BLaER1 (cell line): ENCODE measurements around the gene CEBPA.

Experiments
- H3K27ac ChIP-seq: shearing (Covaris generic); formaldehyde crosslinking; 2 replicates; pipeline ENCODE4 v1.8.1; 2022
- H3K27me3 ChIP-seq: shearing (Covaris generic); formaldehyde crosslinking; 2 replicates; pipeline ENCODE4 v1.8.1; 2022
- H3K36me3 ChIP-seq: shearing (Covaris generic); formaldehyde crosslinking; 2 replicates; pipeline ENCODE4 v1.8.1; 2022
- H3K4me1 ChIP-seq: shearing (Covaris generic); formaldehyde crosslinking; 2 replicates; pipeline ENCODE4 v1.8.1; 2022
- H3K4me2 ChIP-seq: shearing (Covaris generic); formaldehyde crosslinking; 2 replicates; pipeline ENCODE4 v1.8.1; 2022
- H3K4me3 ChIP-seq: shearing (Covaris generic); formaldehyde crosslinking; 2 replicates; pipeline ENCODE4 v1.8.1; 2022
- H3K9ac ChIP-seq: shearing (Covaris generic); formaldehyde crosslinking; 2 replicates; pipeline ENCODE4 v1.8.1; 2022
- H3K9me3 ChIP-seq: shearing (Covaris generic); formaldehyde crosslinking; 2 replicates; pipeline ENCODE4 v1.8.1; 2022
- H4K20me1 ChIP-seq: shearing (Covaris generic); formaldehyde crosslinking; 2 replicates; pipeline ENCODE4 v1.8.1; 2022
- Cebpa-rat ChIP-seq: shearing (Covaris generic); IDR thresholded peaks from 2 replicates; pipeline ENCODE4 v1.8.1; 2022

Gene CEBPA

GRCh38 chr19:33267706-33268105 is 34.6 kb downstream of the CEBPA start:
- TF ChIP-seq Cebpa-rat, result no peak
- Histone ChIP-seq H3K36me3 (no peaks in the 10 kb centered on the region), H3K27me3 (no peaks in the 10 kb centered on the region), H3K9me3 (no peaks in the 10 kb centered on the region), H3K4me1 (peaks cover 93% of the 10 kb centered on the region), H4K20me1 (no peaks in the 10 kb centered on the region), H3K4me3 (peak overlapping the region; percentile 12; the same call in 1 of the 2 replicates), H3K4me2 (peak overlapping the region; percentile 83), H3K27ac (peak overlapping the region; percentile 87), H3K9ac (peak overlapping the region; percentile 68)

DNA sequence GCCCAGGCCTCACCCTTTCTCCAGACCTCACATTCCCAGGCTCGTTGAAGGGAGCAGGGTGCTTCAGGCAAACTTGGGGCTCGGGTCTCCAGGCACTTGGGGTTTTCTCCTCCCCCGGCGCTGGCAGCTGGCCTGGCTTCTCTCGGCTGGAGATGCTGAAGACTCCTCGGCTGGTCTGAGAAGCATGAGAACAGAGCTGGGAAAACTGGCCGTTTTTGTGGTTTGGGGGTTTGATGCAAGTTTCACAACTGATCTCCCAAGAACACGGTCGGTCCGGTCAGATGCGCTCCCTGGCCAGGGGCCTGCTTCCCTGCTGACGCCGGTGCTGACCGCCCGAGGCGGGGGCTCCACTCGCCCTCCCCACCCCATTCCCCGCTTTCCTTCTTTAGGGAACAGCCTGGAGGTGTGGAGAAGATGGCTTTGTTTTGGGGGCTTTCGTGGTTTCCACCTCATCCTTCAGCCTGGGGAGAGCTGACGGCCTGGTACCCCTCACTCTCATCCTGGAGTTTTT is 35.3 kb downstream of the CEBPA start:
- Histone ChIP-seq H3K9me3 (no peaks in the 10 kb centered on the region), H3K36me3 (no peaks in the 10 kb centered on the region), H3K4me1 (peaks cover 96% of the 10 kb centered on the region), H3K27me3 (no peaks in the 10 kb centered on the region), H3K27ac (peak overlapping the region; percentile 87), H3K4me3 (no peak overlapping the region), H3K4me2 (peak overlapping the region; percentile 83), H4K20me1 (no peaks in the 10 kb centered on the region), H3K9ac (peak overlapping the region; percentile 68)
- TF ChIP-seq Cebpa-rat, result no peak

DNA sequence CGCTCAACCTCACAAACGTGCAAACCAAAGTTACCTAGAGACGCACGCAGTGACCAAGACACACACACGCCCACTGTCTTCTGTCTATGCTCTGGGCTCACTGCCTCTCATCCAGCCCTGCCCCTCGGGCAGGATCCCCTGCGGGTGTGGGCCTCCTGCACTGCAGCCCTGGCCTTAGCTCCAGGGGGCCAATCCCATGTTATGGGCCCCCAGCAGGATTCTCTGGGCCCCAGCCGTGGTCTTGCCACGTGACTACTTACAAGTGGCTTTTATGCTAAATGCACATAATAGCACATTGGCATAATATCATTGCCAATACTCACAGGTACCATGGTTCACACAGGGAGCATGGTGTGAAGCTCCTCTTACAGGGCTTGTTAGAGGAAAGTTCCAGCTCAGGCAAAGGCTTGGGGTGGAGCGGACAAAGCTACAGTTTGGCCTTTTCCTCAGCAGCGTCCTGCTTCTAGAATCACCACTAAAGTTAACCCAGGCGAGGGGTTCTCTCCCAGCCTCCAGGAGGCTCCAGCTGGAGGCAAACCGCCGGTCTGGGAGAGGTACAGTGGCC is 37.4 kb downstream of the CEBPA start:
- no peaks in the 10 kb centered on the region for H4K20me1 ChIP-seq
- no peaks in the 10 kb centered on the region for H3K36me3 ChIP-seq
- no peak overlapping the region for H3K4me3 ChIP-seq
- no peak overlapping the region for H3K9ac ChIP-seq
- H3K4me2 ChIP-seq, result no peak overlapping the region
- H3K9me3 ChIP-seq, result no peaks in the 10 kb centered on the region
- H3K27me3 ChIP-seq, result no peaks in the 10 kb centered on the region
- no peak for TF ChIP-seq Cebpa-rat
- H3K4me1 ChIP-seq, result peaks cover 100% of the 10 kb centered on the region
- H3K27ac ChIP-seq, result no peak overlapping the region

- TF ChIP-seq Cebpa-rat, result no peak
Observed at GRCh38 chr19:33263325-33264023, 38.9 kb downstream of the CEBPA start.

DNA sequence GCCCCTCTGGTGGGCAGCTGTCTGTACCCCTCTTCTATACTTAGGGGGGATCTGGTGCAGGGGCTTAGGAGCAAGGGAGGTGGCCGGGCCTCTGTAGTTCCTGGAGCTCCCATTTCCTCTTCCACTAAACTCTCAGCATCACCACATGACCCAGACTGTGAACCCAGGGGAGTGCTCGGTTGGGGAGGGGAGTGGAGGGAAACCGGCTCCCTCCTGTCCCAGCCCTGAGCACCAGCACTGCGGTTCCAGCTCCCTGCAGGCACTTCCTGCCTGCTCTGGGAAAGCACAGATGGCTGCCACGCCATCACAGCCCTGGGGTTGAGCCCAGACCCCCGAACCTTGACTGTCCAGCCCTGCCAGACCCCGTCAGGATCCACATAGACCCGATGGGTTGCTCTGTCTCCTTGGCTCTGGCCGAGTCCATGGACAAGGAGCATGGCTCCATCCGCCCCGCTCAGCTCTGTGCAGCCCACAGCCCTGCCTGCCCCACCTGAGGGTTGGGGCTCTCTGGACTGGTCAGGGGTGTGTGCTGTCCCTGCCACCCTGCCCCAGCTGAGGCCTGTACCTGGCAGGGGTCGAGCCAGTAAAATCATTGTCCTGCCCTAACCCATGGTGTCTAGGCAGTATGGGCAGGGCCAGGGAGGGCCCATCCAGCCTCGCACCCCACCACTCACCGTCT is 40.7 kb downstream of the CEBPA start:
- Histone ChIP-seq H3K4me2 (peak overlapping the region; percentile 92), H3K36me3 (no peaks in the 10 kb centered on the region), H3K4me3 (peak overlapping the region; percentile 18; the same call in 1 of the 2 replicates), H3K9me3 (peaks cover 11% of the 10 kb centered on the region; the same call in 1 of the 2 replicates), H3K27ac (peak overlapping the region; percentile 78), H3K9ac (peak overlapping the region; percentile 34; the same call in 1 of the 2 replicates), H3K27me3 (no peaks in the 10 kb centered on the region), H3K4me1 (peaks cover 77% of the 10 kb centered on the region), H4K20me1 (no peaks in the 10 kb centered on the region)
- TF ChIP-seq Cebpa-rat, result no peak

More at GRCh38 chr19:33263325-33264023, 38.9 kb downstream of the CEBPA start:
- Histone ChIP-seq H3K9ac (no peak overlapping the region), H4K20me1 (no peaks in the 10 kb centered on the region), H3K36me3 (no peaks in the 10 kb centered on the region), H3K9me3 (0 out of 2 replicates have a peak, but pooled peaks cover 2% of the 10 kb centered on the region), H3K27ac (no peak overlapping the region), H3K4me2 (peak overlapping the region; percentile 92), H3K4me3 (no peak overlapping the region), H3K4me1 (peaks cover 95% of the 10 kb centered on the region), H3K27me3 (no peaks in the 10 kb centered on the region)

DNA sequence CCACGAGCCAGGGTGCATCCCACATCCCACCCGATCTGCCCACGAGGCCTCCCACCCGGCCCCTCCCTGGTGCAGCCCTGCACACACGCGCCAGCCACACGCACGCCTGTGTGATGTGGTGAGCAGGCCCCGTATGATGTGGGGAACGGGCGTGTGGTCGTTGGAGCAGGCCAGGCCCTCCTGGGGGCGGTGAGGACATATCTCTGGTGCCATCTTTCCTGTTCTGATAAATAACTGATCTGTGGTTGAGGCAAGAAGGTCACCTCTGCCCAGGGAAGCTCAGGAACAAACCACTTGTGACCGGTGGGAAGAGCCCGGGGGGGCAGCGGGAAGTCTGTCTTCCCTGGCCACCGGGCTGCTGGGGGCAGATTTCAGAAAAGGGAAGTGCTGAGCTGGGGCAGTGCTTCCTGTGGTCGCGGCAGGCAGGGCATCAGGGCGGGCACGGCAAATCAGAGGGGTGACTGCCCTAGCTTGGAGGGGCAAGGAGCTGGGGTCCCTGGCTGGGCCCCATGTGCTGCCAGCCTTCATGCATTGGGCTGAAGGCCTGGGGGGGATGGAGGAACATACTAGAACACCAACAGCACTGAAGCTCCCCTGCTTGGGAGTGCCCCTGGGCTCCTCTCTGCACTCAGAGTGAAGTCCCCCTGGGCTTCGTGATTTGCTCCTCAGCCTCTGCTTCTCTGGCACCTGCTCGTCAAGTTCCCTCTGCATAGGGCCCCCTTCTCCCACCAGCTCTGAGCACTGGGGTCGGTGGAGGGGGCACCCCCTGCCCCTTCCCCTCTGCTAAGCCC is 41.5 kb downstream of the CEBPA start:
- Histone ChIP-seq H3K4me2 (peak overlapping the region; percentile 92), H3K27me3 (no peaks in the 10 kb centered on the region), H3K9ac (peak overlapping the region; percentile 34), H3K4me1 (peaks cover 75% of the 10 kb centered on the region), H3K9me3 (peaks cover 11% of the 10 kb centered on the region; the same call in 1 of the 2 replicates), H4K20me1 (no peaks in the 10 kb centered on the region), H3K27ac (peak overlapping the region; percentile 78), H3K4me3 (no peak overlapping the region; the same call in 1 of the 2 replicates), H3K36me3 (no peaks in the 10 kb centered on the region)
- no peak for TF ChIP-seq Cebpa-rat

- H3K27ac ChIP-seq, result no peak overlapping the region
- no peaks in the 10 kb centered on the region for H3K27me3 ChIP-seq
- no peak overlapping the region for H3K4me3 ChIP-seq
- no peaks in the 10 kb centered on the region for H4K20me1 ChIP-seq
- H3K36me3 ChIP-seq, result no peaks in the 10 kb centered on the region
- no peak overlapping the region for H3K9ac ChIP-seq
- peaks cover 62% of the 10 kb centered on the region for H3K4me1 ChIP-seq
- TF ChIP-seq Cebpa-rat, result no peak
- peaks cover 11% of the 10 kb centered on the region; the same call in 1 of the 2 replicates for H3K9me3 ChIP-seq
- peak overlapping the region; percentile 92 for H3K4me2 ChIP-seq
Observed at GRCh38 chr19:33259539-33259938, 42.8 kb downstream of the CEBPA start.

DNA sequence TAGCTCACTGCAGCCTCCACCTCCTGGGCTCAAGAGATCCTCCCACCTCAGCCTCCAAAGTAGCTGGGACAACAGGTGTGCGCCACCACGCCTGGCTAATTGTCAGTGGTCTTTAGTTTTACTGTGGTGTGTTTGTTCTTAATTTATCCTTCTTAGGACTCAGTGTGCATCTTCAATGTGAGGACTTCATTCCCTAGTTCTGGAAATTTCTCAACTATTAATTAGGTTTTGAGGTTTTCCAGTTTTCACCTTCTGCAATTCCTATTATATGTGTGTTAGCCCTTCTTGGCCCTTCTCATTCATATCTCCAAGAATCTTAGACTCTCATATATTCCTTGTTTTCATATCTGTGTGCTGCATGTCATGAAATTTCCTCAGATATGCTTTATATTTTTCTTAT is 44.5 kb downstream of the CEBPA start:
- Histone ChIP-seq H3K9ac (no peak overlapping the region), H3K9me3 (peaks cover 11% of the 10 kb centered on the region; the same call in 1 of the 2 replicates), H3K27me3 (no peaks in the 10 kb centered on the region), H3K36me3 (no peaks in the 10 kb centered on the region), H3K27ac (no peak overlapping the region), H3K4me1 (peaks cover 45% of the 10 kb centered on the region), H3K4me2 (no peak overlapping the region), H4K20me1 (no peaks in the 10 kb centered on the region), H3K4me3 (no peak overlapping the region)
- TF ChIP-seq Cebpa-rat, result no peak

- peaks cover 34% of the 10 kb centered on the region for H3K4me1 ChIP-seq
- H3K36me3 ChIP-seq, result no peaks in the 10 kb centered on the region
- H3K9ac ChIP-seq, result no peak overlapping the region
- H3K4me3 ChIP-seq, result no peak overlapping the region
- no peak overlapping the region for H3K4me2 ChIP-seq
- 0 out of 2 replicates have a peak overlapping the region, but pooled peaks have one; percentile 28 for H3K27ac ChIP-seq
- peaks cover 11% of the 10 kb centered on the region; the same call in 1 of the 2 replicates for H3K9me3 ChIP-seq
- no peaks in the 10 kb centered on the region for H3K27me3 ChIP-seq
- TF ChIP-seq Cebpa-rat, result no peak
- no peaks in the 10 kb centered on the region for H4K20me1 ChIP-seq
Observed at GRCh38 chr19:33256261-33256660, 46.1 kb downstream of the CEBPA start.
